IPS-NIHi11 (cell line): ENCODE measurements around the gene LIPH.
"Not testable (repeated sequence)": the region's sequence is repeated elsewhere in the genome, so short reads cannot be mapped to it uniquely, and the experiment has no call there.

Source experiments
- DNase-seq: peaks from one replicate; pipeline ENCODE4 v3.0.0; 2012; ENCODE audit warnings: mixed read lengths, low spot score

The LIPH gene

DNA sequence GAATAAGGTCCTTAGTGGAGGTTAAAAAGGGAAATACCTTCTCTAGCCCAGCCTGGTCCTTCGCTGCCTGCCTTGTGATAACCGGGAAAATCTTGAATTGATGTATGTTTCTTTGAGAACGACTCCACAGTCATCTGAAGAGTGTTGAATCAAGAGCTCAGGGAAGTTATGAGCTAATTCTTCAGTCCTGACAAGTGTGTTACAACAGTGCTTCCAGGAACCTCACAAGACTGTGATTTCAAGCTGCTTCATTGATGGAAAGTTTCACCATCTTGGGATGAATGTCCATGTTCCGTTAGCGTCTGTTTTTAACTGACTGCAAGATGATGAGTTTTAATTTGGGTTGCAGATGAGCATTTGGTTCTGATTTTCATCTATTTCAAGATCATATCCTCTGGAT lies 66.0 kb downstream of the LIPH start:
- DNase-seq = no peak

DNA sequence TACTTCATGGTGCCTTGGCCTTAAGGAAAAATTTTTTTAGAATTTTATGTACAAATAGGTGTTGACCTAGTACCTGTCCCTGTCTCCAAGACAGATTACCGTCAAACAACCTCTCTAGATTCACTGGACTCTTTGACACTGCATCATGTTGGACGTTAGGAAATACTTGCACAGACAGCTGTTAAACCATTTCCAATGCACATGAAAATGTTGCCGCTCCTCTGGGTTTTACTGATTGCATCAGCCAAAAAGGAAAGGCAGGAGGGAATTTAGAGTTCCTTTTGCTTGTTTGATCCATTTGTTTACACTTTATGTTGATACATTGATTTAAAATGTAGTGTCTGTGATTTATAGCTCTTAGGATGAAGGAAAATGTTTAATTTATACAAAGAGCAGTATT lies 68.1 kb downstream of the LIPH start:
- DNase-seq = no peak

DNA sequence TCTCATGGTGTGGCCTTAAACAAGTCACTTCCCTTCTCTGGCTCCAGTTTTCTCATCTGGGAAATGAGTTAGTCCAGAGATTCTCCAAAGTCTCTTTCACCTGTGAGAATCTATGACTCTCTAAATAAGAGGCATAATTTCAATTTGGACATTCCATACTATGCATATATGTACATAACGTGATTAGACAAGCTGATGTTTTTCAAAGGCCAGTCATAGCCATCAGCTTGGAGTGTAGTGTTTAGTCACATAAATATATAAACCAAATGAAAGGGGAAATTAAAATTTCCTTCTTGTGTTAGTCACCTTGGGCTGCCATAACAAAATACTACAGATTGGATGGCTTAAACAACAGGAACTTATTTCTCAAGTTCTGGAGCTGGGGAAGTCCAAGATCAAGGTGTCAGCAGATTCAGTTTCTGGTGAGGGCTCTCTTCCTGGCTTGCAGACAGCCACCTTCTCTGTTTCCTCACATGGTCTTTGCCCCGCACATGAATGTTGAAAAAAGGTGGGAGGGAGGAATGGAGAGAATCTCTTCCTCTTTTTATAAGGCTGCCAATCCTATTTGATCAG lies 72.9 kb downstream of the LIPH start:
- no peak for DNase-seq

DNA sequence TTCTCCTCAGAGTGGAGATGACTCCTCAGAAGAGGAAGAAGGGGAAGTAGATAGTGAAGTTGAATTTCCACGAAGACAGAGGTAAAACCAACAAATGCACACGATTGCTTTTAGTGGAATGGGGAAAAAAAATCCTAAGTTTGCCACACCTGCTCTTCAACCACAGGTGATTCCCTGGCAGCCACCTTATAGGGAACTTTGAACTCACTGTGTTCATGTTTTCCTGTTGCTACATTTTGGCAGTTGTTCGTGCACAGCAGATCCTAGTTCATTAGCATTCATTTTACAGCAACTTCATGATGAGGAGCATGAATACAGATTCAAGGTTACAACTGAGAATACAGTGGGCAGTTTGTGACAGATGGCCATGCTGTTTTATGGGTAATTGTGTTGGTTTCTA lies 75.1 kb downstream of the LIPH start:
- DNase-seq = no peak

DNA sequence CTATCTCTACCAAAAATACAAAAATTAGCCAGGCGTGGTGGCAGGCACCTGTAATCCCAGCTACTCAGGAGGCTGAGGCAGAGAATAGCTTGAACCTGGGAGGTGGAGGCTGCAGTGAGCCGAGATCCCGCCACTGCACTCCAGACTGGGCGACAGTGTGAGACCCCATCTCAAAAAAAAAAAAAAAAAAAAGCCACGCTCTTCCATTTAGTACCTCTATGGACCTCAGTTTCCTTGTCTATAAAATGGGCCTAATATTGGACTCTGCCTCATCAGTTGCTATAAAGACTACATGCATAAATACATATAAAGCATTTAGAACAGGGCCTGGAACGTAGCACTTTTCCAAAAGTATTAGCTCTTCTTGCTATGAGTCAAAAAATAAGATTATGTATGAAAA lies 77.5 kb downstream of the LIPH start:
- DNase-seq = not testable (repeated sequence)

DNA sequence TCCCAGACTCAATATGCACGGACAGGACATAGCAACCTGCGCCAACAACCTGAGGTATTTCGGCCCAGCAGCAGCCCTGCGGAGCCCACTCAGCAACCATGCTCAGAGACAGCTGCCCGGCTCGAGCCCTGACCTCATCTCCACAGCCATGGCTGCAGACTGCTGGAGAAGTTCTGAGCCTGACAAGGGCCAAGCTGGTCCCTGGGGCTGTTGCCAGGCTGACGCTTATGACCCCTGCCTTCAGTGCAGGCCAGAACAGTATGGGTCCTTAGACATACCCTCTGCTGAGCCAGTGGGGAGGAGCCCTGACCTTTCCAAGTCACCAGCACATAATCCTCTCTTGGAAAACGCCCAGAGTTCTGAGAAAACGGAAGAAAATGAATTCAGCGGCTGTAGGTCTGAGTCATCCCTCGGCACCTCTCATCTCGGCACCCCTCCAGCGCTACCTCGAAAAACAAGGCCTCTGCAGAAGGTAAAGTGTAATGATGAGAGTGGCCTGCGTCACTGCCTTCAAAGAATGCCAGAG lies 79.0 kb downstream of the LIPH start:
- no peak for DNase-seq

DNA sequence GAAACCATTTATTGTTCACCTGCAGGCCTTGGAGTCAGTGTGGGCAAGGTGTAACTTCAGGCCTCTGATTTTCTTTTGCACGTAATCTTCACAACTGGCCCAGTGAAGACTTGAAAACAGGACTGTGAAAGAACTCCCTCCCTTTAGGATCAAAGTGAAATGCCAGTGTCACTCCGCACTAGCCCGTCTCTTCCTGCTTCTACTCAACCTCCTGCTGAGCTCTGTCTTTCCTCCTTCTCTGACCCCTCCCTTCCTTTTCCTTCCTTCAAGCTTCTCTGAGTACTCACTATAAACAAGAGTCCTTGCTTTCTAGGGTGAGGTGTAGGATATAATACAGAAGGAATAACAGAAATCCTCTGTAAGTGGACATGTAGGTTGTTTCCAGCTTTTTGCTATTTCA lies 82.1 kb downstream of the LIPH start:
- DNase-seq = peak; percentile 50

DNA sequence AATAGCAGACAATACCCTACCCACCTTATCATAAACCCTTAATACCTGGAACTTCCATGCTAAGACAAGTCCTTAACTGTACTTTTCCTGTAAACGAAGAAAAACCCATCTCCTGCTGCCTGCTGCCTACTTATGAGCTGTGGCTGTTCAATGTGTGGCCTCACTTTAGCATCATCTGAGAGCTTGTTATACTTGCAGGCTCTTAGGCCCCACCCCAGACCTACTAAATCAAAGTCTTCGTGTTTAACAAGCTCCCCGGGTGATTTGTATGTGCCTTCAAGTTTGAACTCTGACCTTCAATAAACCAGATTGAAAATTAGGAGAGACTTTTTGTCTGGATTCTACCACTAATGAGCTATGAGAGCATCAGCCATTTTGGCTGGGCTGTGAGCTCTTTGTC lies 82.8 kb downstream of the LIPH start:
- DNase-seq = no peak

DNA sequence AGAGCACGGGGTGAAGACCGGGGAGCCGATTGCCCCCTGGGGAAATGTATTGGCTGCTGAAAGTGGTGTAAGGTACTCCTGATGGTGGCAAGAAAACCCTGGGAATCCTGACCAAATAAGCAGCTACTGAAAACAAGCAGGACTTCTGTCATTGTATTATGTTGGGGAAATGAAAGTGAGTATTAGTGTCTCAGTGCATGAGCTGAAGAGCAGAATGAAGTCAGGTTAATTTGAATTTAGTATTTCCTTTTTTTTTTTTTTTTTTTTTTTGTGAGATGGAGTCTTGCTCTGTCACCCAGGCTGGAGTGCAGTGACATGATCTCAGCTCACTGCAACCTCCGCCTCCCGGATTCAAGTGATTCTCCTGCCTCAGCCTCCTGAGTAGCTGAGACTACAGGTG lies 86.3 kb downstream of the LIPH start:
- DNase-seq = not testable (repeated sequence)

DNA sequence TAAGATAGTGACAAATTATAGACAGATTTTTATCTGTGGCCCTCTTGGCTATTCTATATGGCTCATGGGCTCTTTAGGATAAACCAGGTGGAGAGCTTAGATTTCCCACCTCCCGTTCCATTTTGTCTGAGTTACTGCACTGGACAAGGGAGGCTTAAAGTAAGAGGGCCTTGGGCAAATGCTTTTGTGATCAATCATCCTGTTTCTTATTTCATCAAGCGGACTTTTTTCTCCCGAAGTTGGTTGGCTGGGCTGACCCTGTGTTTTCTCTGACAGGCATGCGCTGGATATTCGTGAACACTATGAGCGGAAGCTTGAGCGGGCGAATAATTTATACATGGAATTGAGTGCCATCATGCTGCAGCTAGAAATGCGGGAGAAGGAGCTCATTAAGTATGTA lies 86.9 kb downstream of the LIPH start:
- no peak for DNase-seq

DNA sequence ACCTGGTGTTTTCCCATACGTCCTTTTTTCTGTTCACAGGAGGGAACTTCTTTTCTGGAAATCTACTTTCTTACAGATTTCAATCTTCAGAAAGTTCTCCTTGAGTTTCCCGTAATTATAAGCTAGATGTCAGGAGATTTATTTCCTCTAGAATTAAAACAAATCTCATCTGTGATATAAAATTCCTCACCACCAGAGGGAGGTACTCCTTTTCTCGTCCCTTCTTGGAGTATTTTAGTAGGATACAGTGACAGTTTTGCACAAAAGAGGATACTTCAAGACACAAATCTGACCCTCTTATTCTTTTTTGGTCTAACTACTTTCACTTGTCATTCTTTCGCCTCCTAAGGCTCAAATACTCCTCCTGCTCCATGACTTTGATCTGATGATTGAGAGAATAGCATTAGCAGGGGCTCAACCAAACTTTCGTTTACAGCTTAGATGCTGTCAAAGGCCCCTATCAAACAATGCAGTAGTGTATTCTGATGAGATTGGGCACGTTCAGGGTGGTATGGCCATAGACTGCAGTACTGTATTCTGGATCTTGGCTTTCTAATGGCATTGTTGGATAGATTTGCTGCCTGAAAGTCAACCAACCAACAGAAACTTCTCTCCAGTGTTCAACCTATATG lies 91.6 kb downstream of the LIPH start:
- peak; percentile 38 for DNase-seq

DNA sequence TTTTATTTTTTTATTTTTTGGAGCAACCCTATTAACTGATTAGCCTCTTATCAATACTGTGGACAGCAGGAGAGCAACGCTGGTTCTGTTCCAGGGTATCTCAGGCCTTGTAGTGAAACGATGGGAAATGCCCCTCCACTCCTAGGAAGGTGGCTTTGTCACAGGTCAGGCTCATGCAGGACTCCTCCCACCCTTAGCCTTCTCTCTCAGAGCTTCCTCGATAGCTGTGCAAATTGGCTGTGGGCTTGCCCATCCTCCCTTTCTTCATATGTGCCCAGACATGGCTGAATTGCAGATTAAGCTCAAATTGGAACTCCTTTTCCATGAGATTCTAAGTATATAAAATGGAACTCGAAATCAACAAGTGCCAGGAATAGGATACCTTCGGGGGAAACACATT lies 92.1 kb downstream of the LIPH start:
- DNase-seq = no peak

DNA sequence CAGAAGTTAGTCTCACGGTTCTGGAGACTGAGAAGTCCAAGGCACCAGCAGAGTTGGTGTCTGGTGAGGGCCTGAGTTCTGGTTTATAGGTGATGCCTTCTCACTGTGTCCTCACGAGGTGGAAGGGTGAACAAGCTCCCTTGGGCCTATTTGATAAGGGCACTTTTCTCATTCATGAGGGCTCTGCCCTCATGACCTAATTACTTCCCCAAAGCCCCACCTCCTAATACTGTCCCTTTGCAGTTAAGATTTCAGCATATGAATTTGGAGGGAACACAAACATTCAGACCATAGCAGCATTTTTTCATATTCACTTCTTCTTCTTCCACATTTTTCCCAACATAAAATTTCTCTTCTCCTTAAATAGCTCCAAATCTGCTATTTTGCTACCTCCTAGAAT lies 95.0 kb downstream of the LIPH start:
- no peak for DNase-seq
